Endothelial cell of umbilical vein (primary cell): ENCODE measurements around the gene NEDD4L. TPM values are rescaled to one million over a fixed set of nuclear protein-coding genes. Genes with fewer than 3 reads are reported as not detected.

Experiments
- BruUV-seq: library from RNA; stranded (reverse); fragments of 400-500 nt; replicated peaks from 2 replicates; lab custom pipeline; 2021; lab: Mats Ljungman, UMichigan
- CTCF ChIA-PET: fragments of 300-600, 350-600 bp; sonication (Branson Sonifier 250); formaldehyde crosslinking; loops from one replicate; lab custom pipeline; 2021; ENCODE audit warnings: antibody characterized with exemption, inconsistent platforms; lab: Charles Lee
- POLR2A ChIA-PET: fragments of 300-600, 350-600 bp; sonication (Branson Sonifier 250); formaldehyde crosslinking; loops from one replicate; lab custom pipeline; 2021; ENCODE audit warnings: antibody characterized with exemption, inconsistent platforms; lab: Charles Lee
- DNase-seq: peaks from one replicate; pipeline ENCODE4 v3.0.0-alpha.2; 2011; ENCODE audit warnings: low read depth, low spot score
- FAIRE-seq: peaks from 2 replicates; lab custom pipeline; 2011; peaks lifted over from hg19 to GRCh38; lab: Jason Lieb, UNC
- H2AFZ ChIP-seq: 2 replicates; pipeline ENCODE4 v1.6.0; 2012; ENCODE audit warnings: low read depth, low read length, control low read depth, inconsistent platforms
- H3K27ac ChIP-seq: 2 replicates; pipeline ENCODE4 v1.5.1; 2011; ENCODE audit warnings: low read depth, mild to moderate bottlenecking, control low read depth, low read length, moderate library complexity; ENCODE audit not compliant: insufficient read depth
- H3K27me3 ChIP-seq, 2 experiments: 2 replicates each; pipeline versions ENCODE4 v1.6.0 to v1.6.1; 2011; ENCODE audit warnings: low read length in 2 of 2, mixed read lengths in 1 of 2; ENCODE audit not compliant: control insufficient read depth in 2 of 2, insufficient read depth in 2 of 2
- H3K36me3 ChIP-seq, 2 experiments: 2 replicates in 1 of 2; 3 replicates in 1 of 2; pipeline ENCODE4 v1.5.1; 2011; ENCODE audit warnings: low read length in 2 of 2, mild to moderate bottlenecking in 1 of 2, moderate library complexity in 1 of 2; ENCODE audit not compliant: control insufficient read depth in 2 of 2, insufficient read depth in 2 of 2; ENCODE audit errors: extremely low read depth in 1 of 2
- H3K4me1 ChIP-seq: 3 replicates; pipeline ENCODE4 v1.5.1; 2011; ENCODE audit warnings: mild to moderate bottlenecking, low read length; ENCODE audit not compliant: control insufficient read depth, insufficient read depth; ENCODE audit errors: extremely low read depth
- H3K4me2 ChIP-seq: 2 replicates; pipeline ENCODE4 v1.6.1; 2011; ENCODE audit warnings: low read length, control low read depth, mixed read lengths; ENCODE audit not compliant: insufficient read depth
- H3K4me3 ChIP-seq, 3 experiments: fragments of 200-600 bp in 1 of 3; sonication (generic), shearing (Covaris generic) in 1 of 3; replicated peaks in 1 of 3; 2 replicates each; pipeline ENCODE4 v1.5.1; 2011 to 2016; ENCODE audit warnings: control low read depth in 3 of 3, low read length in 3 of 3, mild to moderate bottlenecking in 2 of 3, inconsistent platforms in 1 of 3, low read depth in 1 of 3, moderate library complexity in 1 of 3; ENCODE audit not compliant: insufficient read depth in 1 of 3
- H3K79me2 ChIP-seq: 2 replicates; pipeline ENCODE4 v1.6.0; 2012; ENCODE audit warnings: low read length, inconsistent platforms; ENCODE audit not compliant: control insufficient read depth, insufficient read depth
- H3K9ac ChIP-seq: replicated peaks from 2 replicates; pipeline ENCODE3; 2011; ENCODE audit warnings: low read length, control low read depth; ENCODE audit not compliant: insufficient read depth; ENCODE audit errors: extremely low read depth
- H3K9me1 ChIP-seq: replicated peaks from 3 replicates; pipeline ENCODE4 v1.6.0; 2011; ENCODE audit warnings: mild to moderate bottlenecking, low read length; ENCODE audit not compliant: control insufficient read depth, insufficient read depth; ENCODE audit errors: extremely low read depth
- H3K9me3 ChIP-seq: replicated peaks from 2 replicates; pipeline ENCODE4 v1.5.1; 2012; ENCODE audit warnings: low read length, inconsistent platforms; ENCODE audit not compliant: control insufficient read depth, insufficient read depth
- H4K20me1 ChIP-seq: replicated peaks from 2 replicates; pipeline ENCODE3; 2011; ENCODE audit warnings: mild to moderate bottlenecking, low read length; ENCODE audit not compliant: control insufficient read depth, insufficient read depth; ENCODE audit errors: extremely low read depth
- CTCF ChIP-seq, 2 donors: IDR thresholded peaks; 1 replicate in 1 of 2; 2 replicates in 1 of 2; pipeline ENCODE4 v1.5.1; 2011; ENCODE audit warnings: low read length in 2 of 2, mild to moderate bottlenecking in 2 of 2, moderate library complexity in 2 of 2, control low read depth in 1 of 2, inconsistent platforms in 1 of 2, low read depth in 1 of 2; ENCODE audit not compliant: insufficient read depth in 1 of 2; ENCODE audit errors: extremely low read depth in 1 of 2
- EZH2 ChIP-seq: IDR thresholded peaks from 2 replicates; pipeline ENCODE4 v1.6.1; 2012; ENCODE audit warnings: borderline replicate concordance, low read depth, mild to moderate bottlenecking, moderate library complexity, low read length, inconsistent platforms; ENCODE audit not compliant: severe bottlenecking
- FOS ChIP-seq: IDR thresholded peaks from 2 replicates; pipeline ENCODE4 v1.6.1; 2011; ENCODE audit warnings: mild to moderate bottlenecking, low read length, moderate library complexity, borderline replicate concordance; ENCODE audit not compliant: insufficient read depth
- GATA2 ChIP-seq: IDR thresholded peaks from 2 replicates; pipeline ENCODE4 v1.7.0; 2011; ENCODE audit warnings: low read depth, mild to moderate bottlenecking, moderate library complexity, mixed read lengths, low read length; ENCODE audit not compliant: insufficient read length, insufficient read depth
- JUN ChIP-seq: IDR thresholded peaks from 2 replicates; pipeline ENCODE4 v1.6.1; 2011; ENCODE audit warnings: borderline replicate concordance, low read depth; ENCODE audit not compliant: insufficient read length, insufficient read depth
- MAX ChIP-seq: IDR thresholded peaks from 2 replicates; pipeline ENCODE4 v1.6.1; 2011; ENCODE audit not compliant: insufficient read depth, insufficient read length
- MYC ChIP-seq: IDR thresholded peaks from one replicate; pipeline ENCODE4 v1.6.1; 2011; ENCODE audit warnings: mild to moderate bottlenecking, low read depth, low read length
- POLR2A ChIP-seq: IDR thresholded peaks from 2 replicates; pipeline ENCODE4 v1.6.1; 2012; ENCODE audit warnings: low read depth, mild to moderate bottlenecking, control low read depth, low read length
- POLR2AphosphoS5 ChIP-seq: IDR thresholded peaks from 2 replicates; pipeline ENCODE4 v1.6.1; 2012; ENCODE audit warnings: low read depth, mild to moderate bottlenecking, control low read depth, low read length, moderate library complexity; ENCODE audit not compliant: insufficient read depth
- dilution Hi-C: fragments of 300-500 bp; cut with MboI; formaldehyde crosslinking; loops from one replicate; pipeline ENCODE4 v1.15.0; 2019; ENCODE audit warnings: low sequenced_read_pairs; ENCODE audit not compliant: extremely low pct_ligation_motif_present
- intact Hi-C: fragments of 100-400 bp; cut with micrococcal nuclease; formaldehyde crosslinking; loops from one replicate; pipeline ENCODE4 v1.10.0; 2022
- polyA plus RNA-seq, 4 experiments: library from polyadenylated mRNA; depleted of rRNA in 3 of 4; stranded (reverse) in 3 of 4; unstranded in 1 of 4; fragments of >200 nt; gene quantifications; 2 replicates each; pipeline versions ENCODE4 v1.2.1 to v1.2.3, GENCODE V29; 2011 to 2012; ENCODE audit warnings: missing spikeins in 1 of 4
- total RNA-seq: library from RNA; stranded (reverse); gene quantifications from 2 replicates; pipeline ENCODE4 v1.2.3, GENCODE V29; 2021

NEDD4L gene
- total and polyA plus RNA-seq, 2 donors (not counting 3 experiments of a cell fraction or from before 2014, with no cell fraction given): 20.5 to 78.9 TPM

- intact Hi-C loops: no loop called here
- dilution Hi-C loops: no loop called here
Measured at GRCh38 chr18:58351776-58352175, 307.8 kb downstream of the NEDD4L start.

More at GRCh38 chr18:58351776-58352175, 307.8 kb downstream of the NEDD4L start:
- CTCF ChIA-PET: no interaction called here
- H3K79me2 ChIP-seq: no peaks in the 10 kb centered on the region
- H3K9ac ChIP-seq: no peak overlapping the region
- no peaks in the 10 kb centered on the region for H3K9me3 ChIP-seq
- H3K4me3 ChIP-seq: no peak overlapping the region
- H2AFZ ChIP-seq: no peak overlapping the region
- no peaks in the 10 kb centered on the region for H3K9me1 ChIP-seq
- no peaks in the 10 kb centered on the region for H3K4me1 ChIP-seq
- POLR2A ChIA-PET: no interaction called here
- no peak for FAIRE-seq
- no TSS peak for BruUV-seq
- peaks cover 0 to 10% of the 10 kb centered on the region in 2 experiments for H3K36me3 ChIP-seq
- TF ChIP-seq FOS: no peak
- no peak for TF ChIP-seq MYC
- TF ChIP-seq GATA2: no peak
- TF ChIP-seq JUN: no peak
- no peak for TF ChIP-seq POLR2A
- TF ChIP-seq POLR2AphosphoS5: no peak
- no peak for TF ChIP-seq EZH2
- no peak for TF ChIP-seq CTCF (IDR thresholded peaks at IDR 0.05; ENCODE audit: extremely low read depth in 1 of 2, insufficient read depth in 1 of 2, low read depth in 1 of 2, low read length in 2 of 2)
- TF ChIP-seq MAX: no peak
- H3K27me3 ChIP-seq: no peaks in the 10 kb centered on the region
- H3K27ac ChIP-seq: no peak overlapping the region
- no peaks in the 10 kb centered on the region for H4K20me1 ChIP-seq
- no peak overlapping the region for H3K4me2 ChIP-seq
- no peak for DNase-seq
